Endodermal cell (in vitro differentiated cells): ENCODE measurements around the gene ZNF574. TPM values are rescaled to one million over a fixed set of nuclear protein-coding genes. Genes with fewer than 3 reads are reported as not detected.

Experiments used
- DNase-seq: peaks from one replicate; pipeline ENCODE4 v3.0.0-alpha.2; 2017
- H3K27ac ChIP-seq: 2 replicates; pipeline ENCODE4 v1.5.1; 2013; ENCODE audit warnings: mild to moderate bottlenecking, low read depth, low read length, moderate library complexity
- H3K27me3 ChIP-seq: 2 replicates; pipeline ENCODE4 v1.6.1; 2013; ENCODE audit warnings: mild to moderate bottlenecking, low read length, moderate library complexity; ENCODE audit not compliant: insufficient read depth, control insufficient read depth, poor library complexity, severe bottlenecking
- H3K36me3 ChIP-seq: 2 replicates; pipeline ENCODE4 v1.7.0; 2013; ENCODE audit warnings: mild to moderate bottlenecking, low read length, moderate library complexity; ENCODE audit not compliant: control insufficient read depth, insufficient read depth
- H3K4me1 ChIP-seq: one replicate; pipeline ENCODE4 v1.7.0; 2013; ENCODE audit warnings: low read length; ENCODE audit not compliant: control insufficient read depth, insufficient read depth
- H3K4me3 ChIP-seq: 2 replicates; pipeline ENCODE4 v1.5.1; 2013; ENCODE audit warnings: mild to moderate bottlenecking, low read length, moderate library complexity
- H3K9ac ChIP-seq: 2 replicates; pipeline ENCODE4 v1.6.1; 2013; ENCODE audit warnings: mild to moderate bottlenecking, low read length, moderate library complexity; ENCODE audit not compliant: poor library complexity, severe bottlenecking; ENCODE audit errors: extremely low read depth
- H3K9me3 ChIP-seq: 2 replicates; pipeline ENCODE4 v1.6.1; 2013; ENCODE audit warnings: mild to moderate bottlenecking, low read length, moderate library complexity; ENCODE audit not compliant: control insufficient read depth
- H3K27ac Mint-ChIP-seq: 2 replicates; pipeline ENCODE4 v1.8.0; 2020; ENCODE audit warnings: mixed read lengths
- H3K27me3 Mint-ChIP-seq: 2 replicates; pipeline ENCODE4 v1.8.0; 2021; ENCODE audit warnings: mild to moderate bottlenecking, mixed read lengths; ENCODE audit not compliant: insufficient read depth
- H3K36me3 Mint-ChIP-seq: 2 replicates; pipeline ENCODE4 v1.8.0; 2020; ENCODE audit warnings: low read depth, mixed read lengths
- H3K4me1 Mint-ChIP-seq: 2 replicates; pipeline ENCODE4 v1.8.0; 2020; ENCODE audit warnings: mixed read lengths
- H3K4me3 Mint-ChIP-seq: 2 replicates; pipeline ENCODE4 v1.8.0; 2020; ENCODE audit warnings: mild to moderate bottlenecking, moderate library complexity, mixed read lengths
- H3K9me3 Mint-ChIP-seq: 2 replicates; pipeline ENCODE4 v1.8.0; 2020; ENCODE audit warnings: mild to moderate bottlenecking, mixed read lengths
- CTCF ChIP-seq: fragments of 200-600 bp; sonication (generic); conservative IDR thresholded peaks from 2 replicates; pipeline ENCODE4 v1.5.0; 2021; ENCODE audit warnings: antibody characterized with exemption, mild to moderate bottlenecking
- WGBS, 2 experiments: methylation state at CpG; one replicate each; pipeline versions ENCODE4 v1.1.5 to v1.1.7; 2013; ENCODE audit warnings: missing lambda C conversion rate in 2 of 2, mixed read lengths in 1 of 2; ENCODE audit not compliant: insufficient coverage in 1 of 2, insufficient read length in 1 of 2; 5-methylcytosine and 5-hydroxymethylcytosine counted together
- total RNA-seq, 2 donors: library from RNA; stranded (reverse); fragmentation: NEBNext Ultra II Directional in 1 of 2; extraction: Animal tissue kit (Norgen Biotek cat#: 25700) in 1 of 2; gene quantifications; 2 replicates in 1 of 2; 3 replicates in 1 of 2; pipeline ENCODE4 v1.2.1, GENCODE V29; 2021

ZNF574 gene
- total RNA-seq, 2 donors from 2014 or later, result 20.9 to 22.1 TPM

GRCh38 chr19:42048992-42049391 is 27.0 kb upstream of the ZNF574 start:
- 97 to 100% methylated on average over 3 to 4 of the region's 4 CpGs for WGBS, 2 experiments
- H3K9me3 Mint-ChIP-seq, result no peaks in the 10 kb centered on the region
- peaks cover under 1% of the 10 kb centered on the region for H3K4me1 Mint-ChIP-seq
- no peak overlapping the region for H3K27ac ChIP-seq
- no peaks in the 10 kb centered on the region for H3K9me3 ChIP-seq
- H3K36me3 Mint-ChIP-seq, result peaks cover 11% of the 10 kb centered on the region
- H3K9ac ChIP-seq, result no peak overlapping the region
- H3K27me3 ChIP-seq, result no peaks in the 10 kb centered on the region
- H3K36me3 ChIP-seq, result no peaks in the 10 kb centered on the region
- no peaks in the 10 kb centered on the region for H3K27me3 Mint-ChIP-seq
- DNase-seq, result no peak
- H3K27ac Mint-ChIP-seq, result no peak overlapping the region
- TF ChIP-seq CTCF, result no peak
- H3K4me1 ChIP-seq, result no peaks in the 10 kb centered on the region
- no peak overlapping the region for H3K4me3 Mint-ChIP-seq
- H3K4me3 ChIP-seq, result no peak overlapping the region

GRCh38 chr19:42051166-42052115 is 24.5 kb upstream of the ZNF574 start:
- no peak overlapping the region for H3K4me3 ChIP-seq
- H3K9ac ChIP-seq, result no peak overlapping the region
- no peaks in the 10 kb centered on the region for H3K9me3 ChIP-seq
- no peak overlapping the region for H3K27ac Mint-ChIP-seq
- H3K4me1 Mint-ChIP-seq, result no peaks in the 10 kb centered on the region
- DNase-seq, result no peak
- no peaks in the 10 kb centered on the region for H3K27me3 Mint-ChIP-seq
- TF ChIP-seq CTCF, result no peak
- H3K4me1 ChIP-seq, result no peaks in the 10 kb centered on the region
- no peak overlapping the region for H3K4me3 Mint-ChIP-seq
- WGBS, 2 experiments, result 89% methylated on average over 8 to 14 of the region's 14 CpGs
- H3K27ac ChIP-seq, result no peak overlapping the region
- no peaks in the 10 kb centered on the region for H3K27me3 ChIP-seq
- no peaks in the 10 kb centered on the region for H3K9me3 Mint-ChIP-seq
- peaks cover 27% of the 10 kb centered on the region for H3K36me3 Mint-ChIP-seq
- H3K36me3 ChIP-seq, result no peaks in the 10 kb centered on the region

- WGBS, 2 experiments, result 86 to 91% methylated on average over 8 to 10 of the region's 10 CpGs
- Histone ChIP-seq H3K4me3 (no peak overlapping the region), H3K36me3 (peaks cover 6% of the 10 kb centered on the region), H3K27me3 (no peaks in the 10 kb centered on the region), H3K4me1 (no peaks in the 10 kb centered on the region), H3K9ac (no peak overlapping the region), H3K9me3 (no peaks in the 10 kb centered on the region), H3K27ac (peak overlapping the region; percentile 44)
- H3K9me3 Mint-ChIP-seq, result no peaks in the 10 kb centered on the region
- no peaks in the 10 kb centered on the region for H3K27me3 Mint-ChIP-seq
- H3K4me1 Mint-ChIP-seq, result no peaks in the 10 kb centered on the region
- no peak for TF ChIP-seq CTCF
- peaks cover 30% of the 10 kb centered on the region for H3K36me3 Mint-ChIP-seq
- H3K4me3 Mint-ChIP-seq, result no peak overlapping the region
- no peak overlapping the region for H3K27ac Mint-ChIP-seq
- no peak for DNase-seq
These were observed 23.6 kb upstream of the ZNF574 start for GRCh38 chr19:42052241-42052863.
